Measurements from ENCODE around the gene HMG20A.

The HMG20A gene

DNA sequence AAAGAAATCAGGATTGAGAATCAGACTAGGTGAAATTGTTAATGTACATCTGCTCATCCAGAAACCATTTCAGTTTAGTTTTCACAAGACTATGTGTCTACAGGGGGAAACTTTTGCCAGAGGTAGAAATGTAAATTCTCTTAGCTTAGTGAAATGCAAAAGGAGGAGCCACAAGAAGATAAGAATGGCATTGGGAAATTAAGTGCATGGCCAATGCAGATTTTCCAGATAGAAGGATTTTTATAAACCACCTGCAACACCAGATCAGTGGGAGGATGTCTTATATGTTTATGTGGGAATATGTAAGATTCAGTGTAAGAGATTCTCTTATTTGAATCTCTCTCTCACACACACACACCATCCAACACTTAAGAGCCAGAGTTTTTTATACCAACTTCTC, 67.2 kb downstream of the HMG20A start:
- no peaks in the 10 kb centered on the region for H3K9me3 ChIP-seq
- no peaks in the 10 kb centered on the region for H3K27me3 ChIP-seq
- peaks cover 24 to 26% of the 10 kb centered on the region in 2 experiments for H3K4me1 ChIP-seq (ENCODE audit: control insufficient read depth in 1 of 2, insufficient read depth in 1 of 2, low read depth in 1 of 2, low read length in 1 of 2)
- no peak overlapping the region for H3K4me3 ChIP-seq (ENCODE audit: low read depth in 1 of 2, low read length in 1 of 2)
- H3K27ac ChIP-seq: peak overlapping the region; percentile 49
- TF ChIP-seq, protein P1, sequence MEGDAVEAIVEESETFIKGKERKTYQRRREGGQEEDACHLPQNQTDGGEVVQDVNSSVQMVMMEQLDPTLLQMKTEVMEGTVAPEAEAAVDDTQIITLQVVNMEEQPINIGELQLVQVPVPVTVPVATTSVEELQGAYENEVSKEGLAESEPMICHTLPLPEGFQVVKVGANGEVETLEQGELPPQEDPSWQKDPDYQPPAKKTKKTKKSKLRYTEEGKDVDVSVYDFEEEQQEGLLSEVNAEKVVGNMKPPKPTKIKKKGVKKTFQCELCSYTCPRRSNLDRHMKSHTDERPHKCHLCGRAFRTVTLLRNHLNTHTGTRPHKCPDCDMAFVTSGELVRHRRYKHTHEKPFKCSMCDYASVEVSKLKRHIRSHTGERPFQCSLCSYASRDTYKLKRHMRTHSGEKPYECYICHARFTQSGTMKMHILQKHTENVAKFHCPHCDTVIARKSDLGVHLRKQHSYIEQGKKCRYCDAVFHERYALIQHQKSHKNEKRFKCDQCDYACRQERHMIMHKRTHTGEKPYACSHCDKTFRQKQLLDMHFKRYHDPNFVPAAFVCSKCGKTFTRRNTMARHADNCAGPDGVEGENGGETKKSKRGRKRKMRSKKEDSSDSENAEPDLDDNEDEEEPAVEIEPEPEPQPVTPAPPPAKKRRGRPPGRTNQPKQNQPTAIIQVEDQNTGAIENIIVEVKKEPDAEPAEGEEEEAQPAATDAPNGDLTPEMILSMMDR (IDR thresholded peaks at IDR 0.05): no peak
- H3K36me3 ChIP-seq: peaks cover 4% of the 10 kb centered on the region

DNA sequence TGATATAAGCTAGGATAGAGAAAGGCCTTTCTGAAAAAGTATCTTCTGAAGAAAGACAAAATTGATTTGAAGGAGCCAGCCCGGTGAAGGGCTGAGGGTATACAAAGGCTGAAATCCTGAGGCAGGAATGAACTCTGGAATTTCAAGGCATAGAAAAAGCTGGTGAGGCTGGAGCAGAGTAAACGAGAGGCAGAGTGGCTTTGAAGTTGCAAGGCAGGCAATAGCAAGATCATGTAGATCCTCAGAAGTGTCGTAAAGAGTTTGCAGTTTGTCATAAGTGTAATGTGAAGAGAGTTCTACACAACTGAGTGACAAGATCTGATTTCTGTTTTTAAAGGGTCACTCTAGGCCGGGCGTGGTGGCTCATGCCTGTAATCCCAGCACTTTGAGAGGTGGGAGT, 69.0 kb downstream of the HMG20A start:
- TF ChIP-seq, protein P1 (IDR thresholded peaks at IDR 0.05): no peak
- Histone ChIP-seq H3K27me3 (no peaks in the 10 kb centered on the region), H3K4me1 (ENCODE audit: control insufficient read depth in 1 of 2, insufficient read depth in 1 of 2, low read depth in 1 of 2, low read length in 1 of 2) (peaks cover 34 to 38% of the 10 kb centered on the region in 2 experiments), H3K9me3 (no peaks in the 10 kb centered on the region), H3K4me3 (ENCODE audit: low read depth in 1 of 2, low read length in 1 of 2) (no peak overlapping the region), H3K36me3 (no peaks in the 10 kb centered on the region), H3K27ac (no peak overlapping the region)

DNA sequence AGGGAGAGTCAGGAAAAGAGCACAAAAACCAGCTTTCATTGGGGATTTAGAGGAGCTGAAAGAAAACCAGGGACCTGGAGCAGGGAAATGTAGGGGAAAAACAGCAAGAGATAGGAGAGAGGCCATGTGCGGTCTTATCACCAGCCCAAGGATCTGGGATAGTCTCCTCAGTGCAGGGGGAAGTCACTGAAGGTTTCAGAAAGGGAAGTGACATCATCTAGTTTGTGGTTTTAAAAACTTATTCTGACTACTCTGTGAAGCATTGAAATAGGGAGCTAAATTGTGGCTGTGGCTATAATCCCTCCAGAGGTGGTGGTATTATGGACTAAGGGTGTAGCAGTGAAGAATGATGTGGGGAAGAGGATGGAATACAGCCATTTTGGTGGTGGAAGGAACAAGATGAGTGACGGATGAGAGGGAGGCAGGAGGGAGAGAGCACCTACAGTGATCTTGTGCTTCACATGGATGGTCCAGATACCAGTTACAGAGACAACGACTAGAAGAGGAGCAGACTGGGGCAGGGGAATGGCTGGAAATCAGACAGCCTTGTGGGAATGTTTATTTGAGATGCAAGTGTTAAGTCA, 72.7 kb downstream of the HMG20A start:
- Histone ChIP-seq H3K4me1 (ENCODE audit: control insufficient read depth in 1 of 2, insufficient read depth in 1 of 2, low read depth in 1 of 2, low read length in 1 of 2) (peaks cover 12 to 20% of the 10 kb centered on the region in 2 experiments), H3K4me3 (ENCODE audit: low read depth in 1 of 2, low read length in 1 of 2) (no peak overlapping the region), H3K36me3 (no peaks in the 10 kb centered on the region), H3K27ac (peak overlapping the region; percentile 41), H3K27me3 (no peaks in the 10 kb centered on the region), H3K9me3 (no peaks in the 10 kb centered on the region)
- TF ChIP-seq, protein P1 (IDR thresholded peaks at IDR 0.05): no peak

DNA sequence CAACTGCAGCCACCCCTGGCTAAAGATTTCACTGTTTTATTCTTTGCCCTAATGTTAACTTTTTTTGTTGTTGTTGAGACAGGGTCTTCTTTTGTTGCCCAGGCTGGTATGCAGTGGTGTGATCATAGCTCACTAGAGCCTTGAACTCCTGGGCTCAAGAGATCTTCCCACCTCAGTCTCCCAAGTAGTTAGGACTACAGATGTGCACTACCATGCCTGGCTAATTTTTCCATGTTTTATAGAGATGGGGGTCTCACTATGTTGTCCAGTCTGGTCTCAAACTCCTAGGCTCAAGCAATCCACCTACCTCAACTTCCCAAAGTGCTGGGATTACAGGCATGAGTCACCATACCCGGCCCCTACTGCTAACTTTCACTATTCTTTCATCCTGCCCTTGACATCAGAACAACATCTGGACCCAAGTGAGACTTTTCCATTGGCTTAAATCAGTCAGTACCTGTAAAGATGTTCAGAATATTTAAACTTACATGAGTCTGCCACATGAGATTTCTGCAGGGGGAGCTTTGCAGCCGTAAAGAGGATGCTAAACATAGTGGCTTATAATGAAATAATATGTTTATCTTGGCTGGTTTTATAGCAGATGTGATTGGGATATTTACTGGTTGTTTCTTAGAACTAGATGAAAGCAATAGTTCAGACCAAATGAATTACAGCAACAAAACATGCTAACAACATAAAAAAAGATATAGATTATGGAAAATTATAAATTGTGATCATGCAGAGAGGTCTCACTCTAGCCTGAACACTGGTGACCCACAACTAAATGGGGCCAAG, 73.6 kb downstream of the HMG20A start:
- Histone ChIP-seq H3K9me3 (no peaks in the 10 kb centered on the region), H3K27ac (no peak overlapping the region), H3K27me3 (no peaks in the 10 kb centered on the region), H3K36me3 (no peaks in the 10 kb centered on the region), H3K4me3 (ENCODE audit: low read depth in 1 of 2, low read length in 1 of 2) (no peak overlapping the region), H3K4me1 (ENCODE audit: control insufficient read depth in 1 of 2, insufficient read depth in 1 of 2, low read depth in 1 of 2, low read length in 1 of 2) (peaks cover 12 to 19% of the 10 kb centered on the region in 2 experiments)
- TF ChIP-seq, protein P1 (IDR thresholded peaks at IDR 0.05): no peak

DNA sequence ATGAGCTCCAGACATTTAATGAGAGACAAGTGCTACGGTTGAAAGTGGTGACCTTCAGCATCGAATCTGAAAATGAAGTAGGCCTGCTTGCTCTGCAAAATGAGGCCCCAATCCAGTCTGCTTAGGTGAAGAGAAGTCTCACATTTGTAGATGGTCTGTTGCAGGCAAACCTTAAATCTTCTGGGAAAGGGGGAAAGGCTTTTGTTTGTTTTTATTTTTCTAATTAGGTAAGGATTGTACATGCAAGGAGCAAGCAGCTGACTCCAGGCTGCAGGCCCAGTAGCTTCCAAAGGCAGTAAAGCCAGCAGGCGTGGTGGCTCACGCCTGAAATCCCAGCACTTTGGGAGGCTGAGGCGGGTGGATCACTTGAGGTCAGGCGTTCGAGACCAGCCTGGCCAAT, 74.3 kb downstream of the HMG20A start:
- Histone ChIP-seq H3K4me3 (ENCODE audit: low read depth in 1 of 2, low read length in 1 of 2) (no peak overlapping the region), H3K27me3 (no peaks in the 10 kb centered on the region), H3K27ac (no peak overlapping the region), H3K36me3 (no peaks in the 10 kb centered on the region), H3K4me1 (ENCODE audit: control insufficient read depth in 1 of 2, insufficient read depth in 1 of 2, low read depth in 1 of 2, low read length in 1 of 2) (peaks cover 12 to 19% of the 10 kb centered on the region in 2 experiments), H3K9me3 (no peaks in the 10 kb centered on the region)
- TF ChIP-seq, protein P1 (IDR thresholded peaks at IDR 0.05): no peak

Measured in neutrophil (primary cell).